Fibroblast of peridontal ligament (primary cell): Measurements from ENCODE around the gene REG1A.

Experiments used
- DNase-seq: peaks from one replicate; pipeline ENCODE4 v3.0.0-alpha.2; 2010; ENCODE audit errors: extremely low read depth

REG1A gene

GRCh38 chr2:79120194-79120713 is at the start of gene REG1A:
Gene REG1A (plus strand): TSS chr2:79120488. CDS start chr2:79120862, 374 bp downstream.
- no peak for DNase-seq

- no peak for DNase-seq
These were observed 49.2 kb upstream of the REG1A start for GRCh38 chr2:79071078-79071477.

GRCh38 chr2:79082987-79083386 is 37.3 kb upstream of the REG1A start:
- no peak for DNase-seq

GRCh38 chr2:79083597-79084251 is 36.6 kb upstream of the REG1A start:
- no peak for DNase-seq

GRCh38 chr2:79084495-79085135 is 35.7 kb upstream of the REG1A start:
- no peak for DNase-seq

- no peak for DNase-seq
These were observed 34.9 kb upstream of the REG1A start for GRCh38 chr2:79085382-79085781.

- DNase-seq = no peak
These were observed 34.0 kb upstream of the REG1A start for GRCh38 chr2:79086255-79086654.

GRCh38 chr2:79087785-79088364 is 32.4 kb upstream of the REG1A start, which contains the start of gene REG1B:
Gene REG1B (minus strand): TSS chr2:79087993. CDS start chr2:79087612, 381 bp downstream.
- DNase-seq = no peak

- no peak for DNase-seq
These were observed 29.6 kb upstream of the REG1A start for GRCh38 chr2:79090693-79091092.

- DNase-seq = no peak
These were observed 22.4 kb upstream of the REG1A start for GRCh38 chr2:79097843-79098242.

GRCh38 chr2:79099140-79099686 is 21.1 kb upstream of the REG1A start:
- DNase-seq = no peak

- no peak for DNase-seq
These were observed 20.0 kb upstream of the REG1A start for GRCh38 chr2:79100285-79100684.

GRCh38 chr2:79101024-79101423 is 19.3 kb upstream of the REG1A start:
- DNase-seq = no peak

GRCh38 chr2:79103214-79103613 is 17.1 kb upstream of the REG1A start:
- DNase-seq = no peak

GRCh38 chr2:79105259-79105658 is 15.0 kb upstream of the REG1A start:
- DNase-seq = no peak

- no peak for DNase-seq
These were observed 8.0 kb upstream of the REG1A start for GRCh38 chr2:79112269-79112668.

GRCh38 chr2:79114797-79115494 is 5.3 kb upstream of the REG1A start:
- DNase-seq = no peak

- no peak for DNase-seq
These were observed 3.0 kb upstream of the REG1A start for GRCh38 chr2:79116997-79117928.

- no peak for DNase-seq
These were observed 2.4 kb downstream of the REG1A start for GRCh38 chr2:79122676-79123075.

- no peak for DNase-seq
These were observed 4.8 kb downstream of the REG1A start for GRCh38 chr2:79124907-79125720.
